HG03521 (cell line): Measurements from ENCODE around the gene F8.

Experiments
- ATAC-seq: cut with Tn5 transposase; IDR thresholded peaks from one replicate; pipeline ENCODE4 v1.9.1; 2021; ENCODE audit warnings: mild to moderate bottlenecking, moderate library complexity; ENCODE audit not compliant: unreplicated experiment

The F8 gene

GRCh38 chrX:155022585-155022984, at the start of gene F8:
Gene F8 (minus strand): TSS chrX:155022723. CDS start chrX:155022552, 171 bp downstream.
- no peak for ATAC-seq

- no peak for ATAC-seq
Observed at GRCh38 chrX:155071694-155072280, 49.3 kb upstream of the F8 start.

GRCh38 chrX:155070975-155071693, 48.6 kb upstream of the F8 start, which contains the start of the genes BRCC3, CMC4 and MTCP1:
Gene BRCC3 (plus strand): TSS chrX:155071508. CDS start chrX:155071528, 20 bp downstream.
Gene CMC4 (minus strand): TSS chrX:155071136. CDS start chrX:155064023, 7,113 bp downstream.
Gene MTCP1 (minus strand): TSS chrX:155071136. CDS start chrX:155066010, 5,126 bp downstream.
- ATAC-seq: peak; percentile 86

GRCh38 chrX:155070663-155070974, 48.1 kb upstream of the F8 start:
- peak; percentile 4 for ATAC-seq

GRCh38 chrX:155070038-155070437, 47.5 kb upstream of the F8 start:
- ATAC-seq: no peak

GRCh38 chrX:155069414-155069813, 46.9 kb upstream of the F8 start:
- ATAC-seq: no peak

GRCh38 chrX:155068165-155068564, 45.6 kb upstream of the F8 start:
- ATAC-seq: no peak

GRCh38 chrX:155065035-155065734, 42.7 kb upstream of the F8 start:
- ATAC-seq: no peak

GRCh38 chrX:155061760-155062159, 39.2 kb upstream of the F8 start:
- ATAC-seq: no peak

GRCh38 chrX:155056877-155057792, 34.6 kb upstream of the F8 start:
- ATAC-seq: peak; percentile 54

- no peak for ATAC-seq
Observed at GRCh38 chrX:155056471-155056870, 33.9 kb upstream of the F8 start.

- ATAC-seq: no peak
Observed at GRCh38 chrX:155055494-155055893, 33.0 kb upstream of the F8 start.

GRCh38 chrX:155054255-155054654, 31.7 kb upstream of the F8 start:
- no peak for ATAC-seq

- no peak for ATAC-seq
Observed at GRCh38 chrX:155053656-155054055, 31.1 kb upstream of the F8 start.

GRCh38 chrX:155052738-155053498, 30.4 kb upstream of the F8 start:
- no peak for ATAC-seq

- no peak for ATAC-seq
Observed at GRCh38 chrX:155048977-155049619, 26.6 kb upstream of the F8 start.

- ATAC-seq: no peak
Observed at GRCh38 chrX:155046811-155047528, 24.4 kb upstream of the F8 start.

- ATAC-seq: no peak
Observed at GRCh38 chrX:155046129-155046810, 23.7 kb upstream of the F8 start.
